GM12878 (cell line): ENCODE measurements around the gene ZNF816. TPM values are rescaled to one million over a fixed set of nuclear protein-coding genes. Genes with fewer than 3 reads are reported as not detected.

Source experiments
- ATAC-seq: fragments of 200-7000 bp; cut with Tn5 transposase; 3 replicates; pipeline ENCODE4 v1.9.1; 2020; ENCODE audit warnings: mild to moderate bottlenecking, moderate library complexity
- BruUV-seq: library from RNA; stranded (reverse); fragments of 400-500 nt; replicated peaks from 2 replicates; lab custom pipeline; 2021; lab: Mats Ljungman, UMichigan
- CTCF ChIA-PET: fragments of 300-600 bp; sonication (Branson Sonifier 250); formaldehyde crosslinking; extraction: SDS; loops from one replicate; lab custom pipeline; 2021; ENCODE audit warnings: inconsistent platforms; lab: Yijun Ruan, JAX
- POLR2A ChIA-PET: fragments of 350-600 bp; formaldehyde crosslinking; extraction: SDS; loops from one replicate; lab custom pipeline; 2021; ENCODE audit warnings: inconsistent platforms; lab: Charles Lee
- RAD21 ChIA-PET: fragments of 300-600 bp; sonication (Branson Sonifier 250); formaldehyde crosslinking; loops from one replicate; lab custom pipeline; 2023; ENCODE audit warnings: antibody characterized with exemption; ENCODE audit not compliant: unreplicated experiment; lab: Charles Lee
- SMC1A ChIA-PET: fragments of 300-600 bp; sonication (Branson Sonifier 250); formaldehyde crosslinking; loops from one replicate; lab custom pipeline; 2023; ENCODE audit not compliant: unreplicated experiment, uncharacterized antibody; lab: Charles Lee
- DNase-seq: peaks from one replicate; pipeline ENCODE4 v3.0.0-alpha.2; 2011; ENCODE audit warnings: low read depth, low spot score
- FAIRE-seq: peaks from 3 replicates; lab custom pipeline; 2011; peaks lifted over from hg19 to GRCh38; lab: Jason Lieb, UNC
- H2AFZ ChIP-seq: 2 replicates; pipeline ENCODE4 v1.6.0; 2011; ENCODE audit warnings: low read depth, low read length, control low read depth; ENCODE audit not compliant: control insufficient read depth
- H3K27ac ChIP-seq: 2 replicates; pipeline ENCODE4 v1.5.1; 2011; ENCODE audit warnings: control low read depth; ENCODE audit not compliant: control insufficient read depth, insufficient read depth
- H3K27me3 ChIP-seq, 2 experiments: replicated peaks in 1 of 2; 2 replicates each; pipeline versions ENCODE4 v1.6.0 to v1.6.1; 2011; ENCODE audit warnings: low read length in 1 of 2; ENCODE audit not compliant: control insufficient read depth in 2 of 2, insufficient read depth in 2 of 2
- H3K36me3 ChIP-seq, 2 experiments: 2 replicates each; pipeline ENCODE4 v1.5.1; 2011; ENCODE audit warnings: low read length in 1 of 2; ENCODE audit not compliant: control insufficient read depth in 2 of 2, insufficient read depth in 2 of 2
- H3K4me1 ChIP-seq: 2 replicates; pipeline ENCODE4 v1.6.1; 2011; ENCODE audit warnings: mild to moderate bottlenecking, low read length, moderate library complexity, mixed read lengths; ENCODE audit not compliant: control insufficient read depth, insufficient read depth
- H3K4me2 ChIP-seq: 2 replicates; pipeline ENCODE4 v1.6.0; 2011; ENCODE audit warnings: control low read depth; ENCODE audit not compliant: control insufficient read depth, insufficient read depth
- H3K4me3 ChIP-seq: fragments of 200-600 bp; sonication (generic); 2 replicates; pipeline ENCODE4 v1.5.1; 2016
- H3K79me2 ChIP-seq: 2 replicates; pipeline ENCODE4 v1.6.0; 2011; ENCODE audit warnings: low read length; ENCODE audit not compliant: control insufficient read depth, insufficient read depth
- H3K9ac ChIP-seq: 2 replicates; pipeline ENCODE4 v1.8.0; 2011; ENCODE audit warnings: low read length, control low read depth, mixed read lengths; ENCODE audit not compliant: control insufficient read depth, insufficient read depth
- H3K9me3 ChIP-seq: replicated peaks from 3 replicates; pipeline ENCODE4 v1.5.1; 2011; ENCODE audit warnings: mild to moderate bottlenecking, low read length; ENCODE audit not compliant: control insufficient read depth, insufficient read depth
- H4K20me1 ChIP-seq: 2 replicates; pipeline ENCODE4 v1.6.0; 2011; ENCODE audit not compliant: control insufficient read depth, insufficient read depth
- EP300 ChIP-seq, 2 experiments: fragments of 150-350 bp in 1 of 2; IDR thresholded peaks; 2 replicates each; pipeline ENCODE4 v1.6.1; 2011 to 2012; ENCODE audit warnings: low read depth in 2 of 2, low read length in 2 of 2, borderline replicate concordance in 1 of 2, improper control_type of control experiment in 1 of 2, inconsistent platforms in 1 of 2; ENCODE audit not compliant: control insufficient read depth in 1 of 2
- RB1 ChIP-seq: fragments of 450-650 bp; formaldehyde crosslinking; IDR thresholded peaks from 2 replicates; pipeline ENCODE4 v1.6.1; 2017; ENCODE audit warnings: mild to moderate bottlenecking, borderline replicate concordance
- WGBS: methylation state at CpG from one replicate; pipeline ENCODE4 v1.1.6; 2016; ENCODE audit warnings: low lambda C conversion rate; ENCODE audit not compliant: insufficient replicate concordance, insufficient coverage; ENCODE audit errors: missing lambda C conversion rate; 5-methylcytosine and 5-hydroxymethylcytosine counted together
- in situ Hi-C: fragments of 300-500 bp; cut with MboI; formaldehyde crosslinking; loops from 9 replicates; pipeline ENCODE4 v1.14.3; 2018; ENCODE audit warnings: mixed read lengths
- intact Hi-C: fragments of 100-400 bp; cut with micrococcal nuclease; formaldehyde crosslinking; loops from one replicate; pipeline ENCODE4 v1.14.2; 2022; ENCODE audit not compliant: unreplicated experiment
- polyA plus RNA-seq, 11 experiments: library from polyadenylated mRNA; depleted of rRNA in 4 of 11; unstranded in 6 of 11; stranded (reverse) in 5 of 11; fragments of >200 nt; fragmentation: Nextera tagmentation in 4 of 11; fragmentation: Illumina TruSeq in 1 of 11; extraction: Ambion mirVana in 4 of 11; extraction: Trizol in 1 of 11; gene quantifications; 1 replicate in 1 of 11; 2 replicates in 10 of 11; pipeline versions ENCODE4 v1.2.1 to v1.2.3, GENCODE V29; 2011 to 2016; ENCODE audit warnings: inconsistent platforms in 2 of 11, missing spikeins in 2 of 11, low read depth in 1 of 11
- total RNA-seq, 4 experiments: library from RNA; depleted of rRNA in 3 of 4; stranded (reverse); fragments of >200 nt in 3 of 4; fragmentation: Illumina TruSeq in 1 of 4; extraction: Trizol in 1 of 4; gene quantifications; 2 replicates each; pipeline versions ENCODE4 v1.2.1 to v1.2.3, GENCODE V29; 2013 to 2021
- TF ChIP-seq, protein P1 (sequence below): fragments of 450-650 bp; IDR thresholded peaks from 2 replicates; pipeline ENCODE4 v1.6.1; 2017; ENCODE audit warnings: borderline replicate concordance

The ZNF816 gene
- total and polyA plus RNA-seq, 10 of the 15 experiments (the other 5 are each of a cell fraction or from before 2014, with no cell fraction given), result 4.0 to 15.6 (median 7.5) TPM

DNA sequence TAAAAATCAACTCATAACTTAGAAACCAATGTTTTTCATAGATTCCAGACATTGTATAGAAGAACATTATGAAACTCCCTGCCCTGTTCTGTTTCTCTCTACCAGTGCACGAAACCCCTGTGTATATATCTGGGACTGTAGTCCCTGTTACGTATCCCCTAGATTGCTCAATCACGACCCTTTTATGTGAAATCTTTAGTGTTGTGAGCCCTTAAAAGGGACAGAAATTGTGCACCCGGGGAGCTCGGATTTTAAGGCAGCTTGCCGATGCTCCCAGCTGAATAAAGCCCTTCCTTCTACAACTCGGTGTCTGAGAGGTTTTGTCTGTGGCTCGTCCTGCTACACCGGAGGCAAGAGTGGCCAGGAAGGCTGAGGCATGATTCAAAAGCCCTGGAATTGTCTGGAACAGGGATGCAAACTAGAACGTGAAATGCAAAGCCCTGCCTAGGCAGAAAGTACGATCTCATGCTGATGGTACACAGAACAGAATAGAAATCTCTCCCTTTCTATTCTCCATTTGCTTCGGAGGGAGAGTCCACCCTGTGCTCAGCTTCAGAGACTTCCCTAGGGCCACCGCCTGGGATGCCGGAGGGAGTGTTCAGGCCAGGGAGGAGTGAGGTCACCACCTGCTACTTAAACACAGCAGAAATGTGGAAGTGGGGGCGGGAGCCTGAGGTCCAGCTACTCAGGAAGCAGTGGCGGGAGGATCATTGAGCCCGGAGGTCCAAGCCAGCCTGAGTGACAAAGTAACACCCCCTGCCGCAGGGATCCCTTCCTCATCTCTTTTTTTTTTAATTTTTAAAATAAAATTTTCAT lies 38.7 kb downstream of the ZNF816 start:
- CTCF ChIA-PET, result no interaction called here
- intact Hi-C loops, result no loop called here
- TF ChIP-seq, protein P1, sequence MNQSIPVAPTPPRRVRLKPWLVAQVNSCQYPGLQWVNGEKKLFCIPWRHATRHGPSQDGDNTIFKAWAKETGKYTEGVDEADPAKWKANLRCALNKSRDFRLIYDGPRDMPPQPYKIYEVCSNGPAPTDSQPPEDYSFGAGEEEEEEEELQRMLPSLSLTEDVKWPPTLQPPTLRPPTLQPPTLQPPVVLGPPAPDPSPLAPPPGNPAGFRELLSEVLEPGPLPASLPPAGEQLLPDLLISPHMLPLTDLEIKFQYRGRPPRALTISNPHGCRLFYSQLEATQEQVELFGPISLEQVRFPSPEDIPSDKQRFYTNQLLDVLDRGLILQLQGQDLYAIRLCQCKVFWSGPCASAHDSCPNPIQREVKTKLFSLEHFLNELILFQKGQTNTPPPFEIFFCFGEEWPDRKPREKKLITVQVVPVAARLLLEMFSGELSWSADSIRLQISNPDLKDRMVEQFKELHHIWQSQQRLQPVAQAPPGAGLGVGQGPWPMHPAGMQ, result no peak
- TF ChIP-seq EP300 (IDR thresholded peaks at IDR 0.05; ENCODE audit: borderline replicate concordance in 1 of 2, control insufficient read depth in 1 of 2, low read depth in 2 of 2, low read length in 2 of 2), result no peak
- TF ChIP-seq RB1, result no peak

More for the DNA sequence above, 38.7 kb downstream of the ZNF816 start:
- Histone ChIP-seq H3K4me1 (peaks cover 3% of the 10 kb centered on the region; the same call in 1 of the 2 replicates), H3K4me3 (peak overlapping the region; percentile 92), H3K4me2 (no peak overlapping the region; the same call in 1 of the 2 replicates), H3K27ac (no peak overlapping the region), H3K36me3 (peaks cover 0 to under 1% of the 10 kb centered on the region in 2 experiments; a peak in 2 of 4 replicates), H4K20me1 (no peaks in the 10 kb centered on the region), H2AFZ (peak overlapping the region; percentile 8; the same call in 1 of the 2 replicates), H3K9ac (no peak overlapping the region), H3K9me3 (no peaks in the 10 kb centered on the region; the same call in 1 of the 3 replicates), H3K79me2 (no peaks in the 10 kb centered on the region; the same call in 1 of the 2 replicates), H3K27me3 (no peaks in the 10 kb centered on the region)
- SMC1A ChIA-PET, result no interaction called here
- in situ Hi-C loops, result no loop called here
- RAD21 ChIA-PET, result no interaction called here
- ATAC-seq (no peak), FAIRE-seq (no peak), DNase-seq (no peak)
- no TSS peak for BruUV-seq
- POLR2A ChIA-PET, result no interaction called here
- WGBS, result 90% methylated on average over 18 of the region's 18 CpGs
